Measurements from ENCODE around the gene LRRC10. TPM values are rescaled to one million over a fixed set of nuclear protein-coding genes. Genes with fewer than 3 reads are reported as not detected.
A peak's percentile ranks its signal among the peaks of the same experiment; 100 is the strongest.
"Not testable (repeated sequence)": the region's sequence is repeated elsewhere in the genome, so short reads cannot be mapped to it uniquely, and the experiment has no call there.

The LRRC10 gene
- total RNA-seq, 1 donor from 2014 or later = not detected

- peaks cover 11% of the 10 kb centered on the region for H3K27me3 Mint-ChIP-seq (ENCODE audit: low read depth)
- H3K27ac Mint-ChIP-seq; intact Hi-C loops (cut with micrococcal nuclease); H3K4me1 Mint-ChIP-seq (ENCODE audit: low read depth); H3K4me3 Mint-ChIP-seq (ENCODE audit: low read depth); H3K9me3 Mint-ChIP-seq; DNase-seq (ENCODE audit: low spot score): not testable (repeated sequence)
- H3K36me3 Mint-ChIP-seq (ENCODE audit: low read depth) = peaks cover 38% of the 10 kb centered on the region
Observed at GRCh38 chr12:69604275-69604674, 6.4 kb downstream of the LRRC10 start.

- DNase-seq (ENCODE audit: low spot score); intact Hi-C loops (cut with micrococcal nuclease); H3K4me3 Mint-ChIP-seq (ENCODE audit: low read depth); H3K4me1 Mint-ChIP-seq (ENCODE audit: low read depth); H3K9me3 Mint-ChIP-seq; H3K27me3 Mint-ChIP-seq (ENCODE audit: low read depth); H3K27ac Mint-ChIP-seq: not testable (repeated sequence)
- H3K36me3 Mint-ChIP-seq (ENCODE audit: low read depth) = peaks cover 43% of the 10 kb centered on the region
Observed at GRCh38 chr12:69603556-69603955, 7.2 kb downstream of the LRRC10 start.

- peaks cover 4% of the 10 kb centered on the region for H3K9me3 Mint-ChIP-seq
- no peak overlapping the region for H3K27ac Mint-ChIP-seq
- peaks cover 2% of the 10 kb centered on the region for H3K27me3 Mint-ChIP-seq (ENCODE audit: low read depth)
- H3K36me3 Mint-ChIP-seq (ENCODE audit: low read depth) = peaks cover 49% of the 10 kb centered on the region
- no peak overlapping the region for H3K4me3 Mint-ChIP-seq (ENCODE audit: low read depth)
- intact Hi-C loops (cut with micrococcal nuclease) = no loop called here
- no peaks in the 10 kb centered on the region for H3K4me1 Mint-ChIP-seq (ENCODE audit: low read depth)
- DNase-seq (ENCODE audit: low spot score) = no peak
Observed at GRCh38 chr12:69602954-69603353, 7.8 kb downstream of the LRRC10 start.

GRCh38 chr12:69601962-69602685 is 8.6 kb downstream of the LRRC10 start:
- Mint-ChIP-seq H3K9me3 (peaks cover 4% of the 10 kb centered on the region), H3K27ac (no peak overlapping the region), H3K36me3 (ENCODE audit: low read depth) (peaks cover 56% of the 10 kb centered on the region), H3K27me3 (ENCODE audit: low read depth) (peaks cover 2% of the 10 kb centered on the region), H3K4me1 (ENCODE audit: low read depth) (no peaks in the 10 kb centered on the region), H3K4me3 (ENCODE audit: low read depth) (no peak overlapping the region)
- no peak for DNase-seq (ENCODE audit: low spot score)
- intact Hi-C loops (cut with micrococcal nuclease) = no loop called here

- intact Hi-C loops (cut with micrococcal nuclease) = no loop called here
- H3K4me3 Mint-ChIP-seq (ENCODE audit: low read depth) = no peak overlapping the region
- H3K27me3 Mint-ChIP-seq (ENCODE audit: low read depth) = no peaks in the 10 kb centered on the region
- DNase-seq (ENCODE audit: low spot score) = no peak
- H3K4me1 Mint-ChIP-seq (ENCODE audit: low read depth) = peaks cover 3% of the 10 kb centered on the region
- H3K9me3 Mint-ChIP-seq = peaks cover 4% of the 10 kb centered on the region
- H3K36me3 Mint-ChIP-seq (ENCODE audit: low read depth) = peaks cover 68% of the 10 kb centered on the region
- H3K27ac Mint-ChIP-seq = no peak overlapping the region
Observed at GRCh38 chr12:69600804-69601203, 9.9 kb downstream of the LRRC10 start.

GRCh38 chr12:69598174-69598753 is 12.4 kb downstream of the LRRC10 start:
- no peaks in the 10 kb centered on the region for H3K27me3 Mint-ChIP-seq (ENCODE audit: low read depth)
- intact Hi-C loops (cut with micrococcal nuclease) = no loop called here
- H3K27ac Mint-ChIP-seq = no peak overlapping the region
- H3K36me3 Mint-ChIP-seq (ENCODE audit: low read depth) = peaks cover 84% of the 10 kb centered on the region
- H3K4me3 Mint-ChIP-seq (ENCODE audit: low read depth) = no peak overlapping the region
- peaks cover 4% of the 10 kb centered on the region for H3K9me3 Mint-ChIP-seq
- DNase-seq (ENCODE audit: low spot score) = no peak
- H3K4me1 Mint-ChIP-seq (ENCODE audit: low read depth) = peaks cover 4% of the 10 kb centered on the region

GRCh38 chr12:69595689-69596088 is 15.0 kb downstream of the LRRC10 start:
- Mint-ChIP-seq H3K4me1 (ENCODE audit: low read depth) (peaks cover 7% of the 10 kb centered on the region), H3K27ac (no peak overlapping the region), H3K36me3 (ENCODE audit: low read depth) (peaks cover 84% of the 10 kb centered on the region), H3K9me3 (no peaks in the 10 kb centered on the region), H3K4me3 (ENCODE audit: low read depth) (no peak overlapping the region), H3K27me3 (ENCODE audit: low read depth) (no peaks in the 10 kb centered on the region)
- intact Hi-C loops (cut with micrococcal nuclease) = no loop called here
- no peak for DNase-seq (ENCODE audit: low spot score)

GRCh38 chr12:69589082-69589481 is 21.6 kb downstream of the LRRC10 start:
- no peaks in the 10 kb centered on the region for H3K9me3 Mint-ChIP-seq
- no peak overlapping the region for H3K4me3 Mint-ChIP-seq (ENCODE audit: low read depth)
- intact Hi-C loops (cut with micrococcal nuclease) = loop anchor here (5.0 to 10.0 kb wide), 2 partner anchors 117 to 434 kb away; partner anchors contain the start of gene FRS2
- peaks cover 18% of the 10 kb centered on the region for H3K4me1 Mint-ChIP-seq (ENCODE audit: low read depth)
- H3K36me3 Mint-ChIP-seq (ENCODE audit: low read depth) = peaks cover 76% of the 10 kb centered on the region
- no peak overlapping the region for H3K27ac Mint-ChIP-seq
- DNase-seq (ENCODE audit: low spot score) = no peak
- no peaks in the 10 kb centered on the region for H3K27me3 Mint-ChIP-seq (ENCODE audit: low read depth)

- intact Hi-C loops (cut with micrococcal nuclease) = loop anchor here (5.0 to 10.0 kb wide), 2 partner anchors 116 to 434 kb away; partner anchors contain the start of gene FRS2
- H3K27ac Mint-ChIP-seq = no peak overlapping the region
- H3K9me3 Mint-ChIP-seq = no peaks in the 10 kb centered on the region
- H3K27me3 Mint-ChIP-seq (ENCODE audit: low read depth) = no peaks in the 10 kb centered on the region
- DNase-seq (ENCODE audit: low spot score) = no peak
- peaks cover 18% of the 10 kb centered on the region for H3K4me1 Mint-ChIP-seq (ENCODE audit: low read depth)
- H3K4me3 Mint-ChIP-seq (ENCODE audit: low read depth) = no peak overlapping the region
- H3K36me3 Mint-ChIP-seq (ENCODE audit: low read depth) = peaks cover 71% of the 10 kb centered on the region
Observed at GRCh38 chr12:69588527-69588926, 22.2 kb downstream of the LRRC10 start.

GRCh38 chr12:69585189-69586062 is 25.3 kb downstream of the LRRC10 start, which contains the start of gene CCT2:
TSS of gene CCT2 (plus strand) at chr12:69585459. CDS start at chr12:69585522, 63 bp downstream.
- H3K27ac Mint-ChIP-seq = peak within 1 kb of the TSS; percentile 97
- peak; percentile 95 for DNase-seq (ENCODE audit: low spot score)
- H3K27me3 Mint-ChIP-seq (ENCODE audit: low read depth) = no peaks in the 10 kb centered on the region
- H3K36me3 Mint-ChIP-seq (ENCODE audit: low read depth) = peaks cover 41% of the 10 kb centered on the region
- no peaks in the 10 kb centered on the region for H3K9me3 Mint-ChIP-seq
- peak within 1 kb of the TSS; percentile 97 for H3K4me3 Mint-ChIP-seq (ENCODE audit: low read depth)
- H3K4me1 Mint-ChIP-seq (ENCODE audit: low read depth) = peaks cover 15% of the 10 kb centered on the region
- intact Hi-C loops (cut with micrococcal nuclease) = loop anchor here (1.0 to 10.0 kb wide), 5 partner anchors 113 to 431 kb away; partner anchors contain the start of genes CPSF6, FRS2 and RAB3IP

GRCh38 chr12:69583203-69583602 is 27.5 kb downstream of the LRRC10 start:
- no peaks in the 10 kb centered on the region for H3K27me3 Mint-ChIP-seq (ENCODE audit: low read depth)
- H3K9me3 Mint-ChIP-seq = no peaks in the 10 kb centered on the region
- no peak overlapping the region for H3K4me3 Mint-ChIP-seq (ENCODE audit: low read depth)
- H3K36me3 Mint-ChIP-seq (ENCODE audit: low read depth) = peaks cover 21% of the 10 kb centered on the region
- no peak overlapping the region for H3K27ac Mint-ChIP-seq
- H3K4me1 Mint-ChIP-seq (ENCODE audit: low read depth) = peaks cover 16% of the 10 kb centered on the region
- intact Hi-C loops (cut with micrococcal nuclease) = loop anchor here (10.0 kb wide), 1 partner anchor 428 kb away; no protein-coding TSS in a partner anchor
- no peak for DNase-seq (ENCODE audit: low spot score)

- Mint-ChIP-seq H3K36me3 (ENCODE audit: low read depth) (peaks cover 10% of the 10 kb centered on the region), H3K27me3 (ENCODE audit: low read depth) (no peaks in the 10 kb centered on the region), H3K9me3 (no peaks in the 10 kb centered on the region), H3K27ac (no peak overlapping the region), H3K4me3 (ENCODE audit: low read depth) (no peak overlapping the region), H3K4me1 (ENCODE audit: low read depth) (peaks cover 11% of the 10 kb centered on the region)
- no peak for DNase-seq (ENCODE audit: low spot score)
- intact Hi-C loops (cut with micrococcal nuclease) = loop anchor here (10.0 kb wide), 1 partner anchor 425 kb away; no protein-coding TSS in a partner anchor
Observed at GRCh38 chr12:69580074-69580473, 30.6 kb downstream of the LRRC10 start.

All from activated T-helper 2 cell treated with anti-CD3 and anti-CD28 coated beads, Interferon-gamma antibody, Interleukin-2, Interleukin-4, amounts not matched to agents 10 μg/mL and 5 μg/mL and 100 μg/mL, durations not matched to agents 14 hours and 24 hours and 36 hours (primary cell).